Omental fat pad (tissue), 4 donors: ENCODE measurements around the gene EPOP. TPM values are rescaled to one million over a fixed set of nuclear protein-coding genes. Genes with fewer than 3 reads are reported as not detected.
A peak's percentile ranks its signal among the peaks of the same experiment; 100 is the strongest.

ENCODE experiments used
- ATAC-seq: fragments of 150-250 bp; one replicate; pipeline ENCODE4 v1.9.1; 2016; ENCODE audit warnings: mild to moderate bottlenecking, moderate library complexity; ENCODE audit not compliant: low FRiP score
- DNase-seq: peaks from one replicate; pipeline ENCODE4 v3.0.0-alpha.2; 2019; ENCODE audit warnings: low spot score
- total RNA-seq, 4 donors: library from RNA; depleted of rRNA; stranded (reverse); fragments of >200 nt; gene quantifications; one replicate each; pipeline ENCODE4 v1.1.0, GENCODE V29; 2016
- TF ChIP-seq, protein P1 (sequence below), 3 donors: fragments of 450-650 bp; IDR thresholded peaks; one replicate each; pipeline ENCODE4 v1.5.1; 2016 to 2017; ENCODE audit warnings: antibody characterized with exemption in 3 of 3, mild to moderate bottlenecking in 3 of 3, moderate library complexity in 2 of 3

The EPOP gene
- total RNA-seq, 4 donors from 2014 or later = 0.38 to 5.2 (median 1.5) TPM

DNA sequence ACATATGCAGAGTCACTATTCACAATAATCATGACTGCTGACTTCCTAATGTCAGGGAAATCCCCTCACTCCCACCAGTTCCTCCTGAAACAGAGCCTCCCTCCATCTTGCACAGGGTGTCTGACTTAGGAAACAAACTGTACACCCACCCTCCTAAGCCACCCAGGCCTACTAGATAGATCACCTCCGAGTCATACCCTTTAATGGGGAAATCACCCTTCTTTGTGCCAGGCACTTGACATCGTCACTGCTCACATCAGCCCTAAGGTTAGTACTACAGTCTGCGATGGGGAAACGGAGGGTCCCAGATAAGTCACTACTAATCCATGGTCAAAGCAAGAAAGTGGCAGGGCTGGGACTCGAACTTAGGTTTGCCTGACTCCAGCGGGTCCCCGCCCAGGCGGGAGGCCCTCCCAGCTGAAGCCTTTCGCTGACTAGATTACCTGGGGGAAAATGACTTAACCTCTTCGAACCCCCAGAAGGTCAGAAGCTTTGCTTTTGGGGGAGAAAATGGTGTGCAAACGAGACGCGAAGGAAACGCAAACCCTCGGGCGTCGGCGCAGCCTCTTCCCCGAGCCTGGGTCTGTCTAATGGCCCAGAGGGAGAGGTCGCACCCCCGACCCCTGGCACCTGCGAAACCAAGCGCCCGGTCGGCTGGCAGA is 26.9 kb upstream of the EPOP start:
- ATAC-seq (peak; percentile 48), DNase-seq (no peak)
- TF ChIP-seq, protein P1, sequence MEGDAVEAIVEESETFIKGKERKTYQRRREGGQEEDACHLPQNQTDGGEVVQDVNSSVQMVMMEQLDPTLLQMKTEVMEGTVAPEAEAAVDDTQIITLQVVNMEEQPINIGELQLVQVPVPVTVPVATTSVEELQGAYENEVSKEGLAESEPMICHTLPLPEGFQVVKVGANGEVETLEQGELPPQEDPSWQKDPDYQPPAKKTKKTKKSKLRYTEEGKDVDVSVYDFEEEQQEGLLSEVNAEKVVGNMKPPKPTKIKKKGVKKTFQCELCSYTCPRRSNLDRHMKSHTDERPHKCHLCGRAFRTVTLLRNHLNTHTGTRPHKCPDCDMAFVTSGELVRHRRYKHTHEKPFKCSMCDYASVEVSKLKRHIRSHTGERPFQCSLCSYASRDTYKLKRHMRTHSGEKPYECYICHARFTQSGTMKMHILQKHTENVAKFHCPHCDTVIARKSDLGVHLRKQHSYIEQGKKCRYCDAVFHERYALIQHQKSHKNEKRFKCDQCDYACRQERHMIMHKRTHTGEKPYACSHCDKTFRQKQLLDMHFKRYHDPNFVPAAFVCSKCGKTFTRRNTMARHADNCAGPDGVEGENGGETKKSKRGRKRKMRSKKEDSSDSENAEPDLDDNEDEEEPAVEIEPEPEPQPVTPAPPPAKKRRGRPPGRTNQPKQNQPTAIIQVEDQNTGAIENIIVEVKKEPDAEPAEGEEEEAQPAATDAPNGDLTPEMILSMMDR (IDR thresholded peaks at IDR 0.05) = no peak

DNA sequence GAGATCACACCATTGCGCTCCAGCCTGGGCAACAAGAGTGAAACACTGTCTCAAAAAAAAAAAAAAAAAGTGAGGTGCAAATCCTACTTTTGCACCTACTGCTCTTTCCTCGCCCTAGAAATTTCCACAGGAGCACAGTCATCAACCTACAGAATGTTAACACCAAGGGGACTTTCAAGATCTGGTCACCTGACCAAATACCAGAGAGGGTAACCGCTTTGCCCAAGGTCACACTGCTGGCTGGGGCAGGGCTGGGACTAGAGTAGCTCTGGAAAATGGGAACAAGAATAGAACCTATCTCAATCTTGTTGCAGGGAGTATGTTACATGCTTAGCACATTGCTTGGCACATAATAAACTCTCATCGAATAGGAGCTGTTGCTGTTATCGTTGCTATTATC is 24.0 kb upstream of the EPOP start:
- DNase-seq (no peak), ATAC-seq (no peak)
- TF ChIP-seq, protein P1 (IDR thresholded peaks at IDR 0.05) = no peak

DNA sequence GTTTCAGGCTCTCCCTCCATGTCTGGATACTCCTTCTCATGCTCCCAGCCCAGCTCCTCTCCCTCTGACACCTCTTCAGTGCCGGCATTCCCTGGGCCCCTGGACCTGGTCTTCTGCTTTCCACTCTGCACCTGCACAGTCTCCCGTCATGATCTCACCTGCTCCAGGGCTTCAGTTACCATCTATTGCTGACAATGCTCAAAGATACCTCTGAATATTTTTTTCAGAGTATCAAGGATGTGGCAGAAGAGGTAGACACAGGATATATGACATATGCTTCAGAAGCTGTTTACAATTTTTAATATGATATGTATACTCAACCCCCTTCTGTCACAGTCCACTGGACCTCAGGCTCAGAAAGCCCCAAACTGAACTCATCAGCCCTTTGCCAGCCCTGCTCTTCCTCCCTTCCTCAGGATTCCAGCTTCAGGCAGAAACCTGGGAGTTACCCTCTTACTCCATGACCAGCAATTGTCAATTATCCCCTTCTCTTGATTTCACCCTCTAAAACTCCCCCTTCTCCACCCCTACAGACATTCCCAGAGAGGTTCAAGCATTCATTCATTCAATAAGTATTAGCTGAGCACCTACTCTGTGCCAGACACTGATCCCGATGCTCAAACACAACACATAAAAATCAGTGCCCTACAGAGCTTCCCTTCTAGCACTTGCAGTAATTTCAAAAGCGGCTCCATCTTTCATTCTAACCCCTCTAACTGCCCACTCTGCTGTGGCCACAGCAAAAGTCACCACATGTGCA is 22.5 kb upstream of the EPOP start:
- TF ChIP-seq, protein P1 (IDR thresholded peaks at IDR 0.05) = no peak
- ATAC-seq (no peak), DNase-seq (no peak)

DNA sequence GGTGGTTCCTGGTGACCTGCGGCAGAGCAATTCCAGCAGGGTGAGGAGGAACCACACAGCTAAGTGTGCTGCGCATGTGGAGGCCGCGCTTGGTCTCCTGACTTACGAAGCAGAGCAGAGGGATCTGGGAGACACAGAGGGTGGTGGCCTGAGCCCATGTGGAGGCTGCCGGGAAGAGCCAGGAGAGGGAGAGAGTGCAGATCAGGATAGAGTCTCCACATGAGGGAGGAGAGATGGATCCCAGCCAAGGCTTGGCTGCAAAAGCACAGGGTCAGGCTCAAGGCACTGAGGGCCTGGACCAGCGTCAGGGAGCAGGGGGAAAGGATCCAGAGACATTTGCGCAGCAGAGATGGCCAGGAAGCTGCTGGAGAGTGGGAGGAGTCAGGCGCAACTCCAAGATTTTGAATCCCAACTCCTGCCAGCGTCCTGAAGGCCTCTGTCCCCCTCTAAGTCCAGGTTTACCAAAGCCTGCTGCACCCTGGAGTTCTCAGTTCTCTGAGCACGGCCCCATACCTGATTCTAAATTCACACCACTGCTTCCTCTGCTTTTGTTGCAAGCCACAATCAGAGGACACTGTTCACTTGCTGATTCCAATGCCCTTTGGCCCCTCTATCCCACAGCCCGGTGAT is 19.1 kb upstream of the EPOP start:
- TF ChIP-seq, protein P1 (IDR thresholded peaks at IDR 0.05) = no peak
- DNase-seq (peak; percentile 54), ATAC-seq (peak; percentile 68)

DNA sequence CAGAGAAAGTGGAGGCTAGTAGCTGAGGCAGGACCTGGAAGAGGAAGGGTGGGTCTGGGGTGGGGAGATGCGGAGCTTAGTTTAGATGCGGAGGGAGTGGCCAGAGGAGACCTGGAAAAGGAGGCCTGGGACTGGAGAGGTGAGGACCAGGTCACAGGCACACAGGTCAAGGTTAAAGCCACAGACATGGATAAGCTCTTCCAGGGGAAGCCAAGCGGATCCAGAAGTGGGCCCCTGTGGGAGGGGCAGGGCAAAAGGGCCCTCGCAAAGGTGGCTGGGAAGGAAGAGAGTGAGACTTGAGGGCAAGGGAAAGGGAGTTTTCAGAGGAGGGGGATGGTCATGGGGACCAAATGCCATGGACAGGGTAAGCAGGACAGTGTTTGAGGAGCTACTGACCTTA is 16.4 kb upstream of the EPOP start:
- DNase-seq = no peak
- TF ChIP-seq, protein P1 (IDR thresholded peaks at IDR 0.05) = no peak
- no peak for ATAC-seq

DNA sequence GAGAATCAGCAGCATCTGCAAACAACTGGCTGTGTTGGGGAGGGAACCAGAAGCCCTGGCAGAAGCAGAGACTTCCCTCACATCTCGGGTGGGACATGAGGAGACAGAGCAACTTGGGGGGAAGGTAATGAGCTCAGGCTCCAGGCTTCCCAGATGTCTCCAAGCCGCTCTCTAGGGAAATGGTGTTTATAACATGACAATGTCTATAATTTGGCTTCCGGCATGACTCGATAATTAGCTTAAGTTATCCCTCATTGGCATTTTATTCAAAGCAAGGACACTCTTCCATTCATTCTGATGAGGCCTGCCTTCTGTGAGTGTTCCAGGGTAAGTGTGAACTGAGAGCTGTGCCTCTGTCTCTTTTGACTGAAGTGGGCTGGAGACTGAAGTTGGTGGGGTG is 15.6 kb upstream of the EPOP start:
- DNase-seq = no peak
- TF ChIP-seq, protein P1 (IDR thresholded peaks at IDR 0.05) = no peak
- no peak for ATAC-seq
